ENCODE results near the gene SOX4. TPM values are rescaled to one million over a fixed set of nuclear protein-coding genes. Genes with fewer than 3 reads are reported as not detected.

SOX4 gene
- polyA plus RNA-seq, 3 donors, result 143 to 144 (median 143) TPM

DNA sequence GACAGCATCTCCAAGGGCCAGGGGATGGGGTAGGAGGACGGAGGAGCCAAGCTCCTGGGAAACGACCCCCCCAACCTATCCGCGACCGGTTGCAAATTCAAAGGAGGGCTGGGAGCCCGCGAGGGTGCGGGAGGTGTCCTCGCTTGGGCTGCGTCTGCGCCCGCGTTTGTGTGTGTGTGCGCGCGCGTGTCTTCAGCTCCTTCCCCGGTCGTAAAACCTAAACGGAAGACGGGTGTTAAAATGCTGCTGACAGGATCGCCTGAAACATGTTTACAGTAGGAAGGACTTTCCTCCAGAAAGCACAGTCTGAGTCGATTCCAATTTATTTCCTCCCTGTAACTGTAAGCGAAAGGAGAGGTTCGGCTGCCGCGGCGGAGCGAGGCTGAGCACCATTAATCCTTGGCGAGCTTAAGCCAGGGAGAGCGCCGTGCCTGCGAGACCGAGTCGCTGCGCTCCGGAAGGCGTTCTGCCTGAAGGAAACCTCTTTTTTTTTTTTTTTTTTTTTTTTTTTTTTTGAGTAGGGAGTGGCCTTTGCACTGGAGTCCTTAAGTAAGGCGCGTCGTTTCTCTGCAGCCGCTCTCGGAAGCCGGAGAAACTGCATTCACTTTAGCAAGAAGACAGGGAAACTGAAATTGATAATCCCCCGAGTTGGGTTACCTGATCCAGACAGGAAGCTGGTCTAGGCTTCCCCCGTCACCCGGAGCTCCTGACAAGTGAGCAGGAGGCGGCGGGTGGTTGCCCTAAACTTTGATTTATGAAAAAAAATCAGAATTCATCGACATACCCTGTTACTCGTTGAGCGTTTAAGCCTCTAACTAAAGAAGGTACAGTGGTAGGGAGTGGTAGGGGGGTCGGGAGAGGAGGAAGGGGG lies 4.8 kb upstream of the SOX4 start:
- DNase-seq (ENCODE audit: extremely low read depth in 1 of 11, low read depth in 9 of 11, low spot score in 4 of 11), result peak; percentile 75 to 88 (median 83)

- peak in 10 of 11 donors; percentile 73 to 90 (median 88) for DNase-seq (ENCODE audit: extremely low read depth in 1 of 11, low read depth in 9 of 11, low spot score in 4 of 11)
Measured at GRCh38 chr6:21589352-21590345, 3.9 kb upstream of the SOX4 start.

DNA sequence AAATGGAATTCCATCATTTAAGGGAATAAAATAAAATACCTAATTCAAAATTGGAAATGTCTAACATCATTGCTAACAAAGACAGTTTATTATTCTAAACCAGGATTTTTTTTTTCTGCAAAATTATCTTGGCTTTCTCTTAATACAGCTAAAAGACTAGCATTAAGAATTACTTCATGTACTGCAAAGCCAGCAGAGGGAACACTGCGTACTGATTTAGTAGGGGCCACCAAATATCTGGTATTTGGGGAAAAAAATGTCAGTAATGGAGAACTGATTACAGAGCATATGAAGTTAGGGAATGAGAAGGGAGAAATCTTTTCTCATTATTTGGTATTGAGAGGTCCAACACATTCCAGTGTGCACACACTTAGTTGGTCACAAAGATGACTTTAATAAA lies 3.2 kb upstream of the SOX4 start:
- DNase-seq (ENCODE audit: extremely low read depth in 1 of 11, low read depth in 9 of 11, low spot score in 4 of 11), result no peak

GRCh38 chr6:21591446-21591845 lies 2.1 kb upstream of the SOX4 start:
- DNase-seq (ENCODE audit: extremely low read depth in 1 of 11, low read depth in 9 of 11, low spot score in 4 of 11), result no peak

DNA sequence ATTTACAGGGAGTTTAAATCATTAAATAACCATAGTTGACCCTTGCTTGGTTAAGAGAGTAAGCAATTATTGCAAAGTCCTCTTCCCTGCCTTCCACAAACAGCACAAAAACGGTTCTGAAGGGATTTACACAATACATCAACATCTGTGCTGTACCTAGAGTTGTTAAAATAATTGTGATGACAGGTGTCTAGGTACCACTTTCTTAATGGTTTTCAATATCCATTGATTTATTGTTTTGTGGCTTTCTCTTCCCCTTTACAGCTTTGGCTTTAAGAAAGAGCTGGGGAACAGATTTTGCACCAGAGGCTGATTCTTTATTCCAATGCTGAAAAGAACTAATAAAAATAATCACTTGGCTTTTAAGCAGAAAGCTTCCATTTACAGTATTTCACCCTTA lies 598 bp upstream of the SOX4 start:
- no peak for DNase-seq (ENCODE audit: extremely low read depth in 1 of 11, low read depth in 9 of 11, low spot score in 4 of 11)

DNA sequence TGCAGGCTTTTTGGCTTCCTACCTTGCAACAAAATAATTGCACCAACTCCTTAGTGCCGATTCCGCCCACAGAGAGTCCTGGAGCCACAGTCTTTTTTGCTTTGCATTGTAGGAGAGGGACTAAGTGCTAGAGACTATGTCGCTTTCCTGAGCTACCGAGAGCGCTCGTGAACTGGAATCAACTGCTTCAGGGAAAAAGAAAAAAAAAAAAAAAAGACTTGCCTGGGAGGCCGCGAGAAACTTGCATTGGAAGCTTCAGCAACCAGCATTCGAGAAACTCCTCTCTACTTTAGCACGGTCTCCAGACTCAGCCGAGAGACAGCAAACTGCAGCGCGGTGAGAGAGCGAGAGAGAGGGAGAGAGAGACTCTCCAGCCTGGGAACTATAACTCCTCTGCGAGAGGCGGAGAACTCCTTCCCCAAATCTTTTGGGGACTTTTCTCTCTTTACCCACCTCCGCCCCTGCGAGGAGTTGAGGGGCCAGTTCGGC lies 420 bp downstream of the SOX4 start:
- no peak for DNase-seq (ENCODE audit: extremely low read depth in 1 of 11, low read depth in 9 of 11, low spot score in 4 of 11)

DNA sequence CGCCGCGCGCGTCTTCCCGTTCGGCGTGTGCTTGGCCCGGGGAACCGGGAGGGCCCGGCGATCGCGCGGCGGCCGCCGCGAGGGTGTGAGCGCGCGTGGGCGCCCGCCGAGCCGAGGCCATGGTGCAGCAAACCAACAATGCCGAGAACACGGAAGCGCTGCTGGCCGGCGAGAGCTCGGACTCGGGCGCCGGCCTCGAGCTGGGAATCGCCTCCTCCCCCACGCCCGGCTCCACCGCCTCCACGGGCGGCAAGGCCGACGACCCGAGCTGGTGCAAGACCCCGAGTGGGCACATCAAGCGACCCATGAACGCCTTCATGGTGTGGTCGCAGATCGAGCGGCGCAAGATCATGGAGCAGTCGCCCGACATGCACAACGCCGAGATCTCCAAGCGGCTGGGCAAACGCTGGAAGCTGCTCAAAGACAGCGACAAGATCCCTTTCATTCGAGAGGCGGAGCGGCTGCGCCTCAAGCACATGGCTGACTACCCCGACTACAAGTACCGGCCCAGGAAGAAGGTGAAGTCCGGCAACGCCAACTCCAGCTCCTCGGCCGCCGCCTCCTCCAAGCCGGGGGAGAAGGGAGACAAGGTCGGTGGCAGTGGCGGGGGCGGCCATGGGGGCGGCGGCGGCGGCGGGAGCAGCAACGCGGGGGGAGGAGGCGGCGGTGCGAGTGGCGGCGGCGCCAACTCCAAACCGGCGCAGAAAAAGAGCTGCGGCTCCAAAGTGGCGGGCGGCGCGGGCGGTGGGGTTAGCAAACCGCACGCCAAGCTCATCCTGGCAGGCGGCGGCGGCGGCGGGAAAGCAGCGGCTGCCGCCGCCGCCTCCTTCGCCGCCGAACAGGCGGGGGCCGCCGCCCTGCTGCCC lies 1.1 kb downstream of the SOX4 start:
- DNase-seq (ENCODE audit: extremely low read depth in 1 of 11, low read depth in 9 of 11, low spot score in 4 of 11), result no peak

DNA sequence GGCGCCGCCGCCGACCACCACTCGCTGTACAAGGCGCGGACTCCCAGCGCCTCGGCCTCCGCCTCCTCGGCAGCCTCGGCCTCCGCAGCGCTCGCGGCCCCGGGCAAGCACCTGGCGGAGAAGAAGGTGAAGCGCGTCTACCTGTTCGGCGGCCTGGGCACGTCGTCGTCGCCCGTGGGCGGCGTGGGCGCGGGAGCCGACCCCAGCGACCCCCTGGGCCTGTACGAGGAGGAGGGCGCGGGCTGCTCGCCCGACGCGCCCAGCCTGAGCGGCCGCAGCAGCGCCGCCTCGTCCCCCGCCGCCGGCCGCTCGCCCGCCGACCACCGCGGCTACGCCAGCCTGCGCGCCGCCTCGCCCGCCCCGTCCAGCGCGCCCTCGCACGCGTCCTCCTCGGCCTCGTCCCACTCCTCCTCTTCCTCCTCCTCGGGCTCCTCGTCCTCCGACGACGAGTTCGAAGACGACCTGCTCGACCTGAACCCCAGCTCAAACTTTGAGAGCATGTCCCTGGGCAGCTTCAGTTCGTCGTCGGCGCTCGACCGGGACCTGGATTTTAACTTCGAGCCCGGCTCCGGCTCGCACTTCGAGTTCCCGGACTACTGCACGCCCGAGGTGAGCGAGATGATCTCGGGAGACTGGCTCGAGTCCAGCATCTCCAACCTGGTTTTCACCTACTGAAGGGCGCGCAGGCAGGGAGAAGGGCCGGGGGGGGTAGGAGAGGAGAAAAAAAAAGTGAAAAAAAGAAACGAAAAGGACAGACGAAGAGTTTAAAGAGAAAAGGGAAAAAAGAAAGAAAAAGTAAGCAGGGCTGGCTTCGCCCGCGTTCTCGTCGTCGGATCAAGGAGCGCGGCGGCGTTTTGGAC lies 2.0 kb downstream of the SOX4 start:
- no peak for DNase-seq (ENCODE audit: extremely low read depth in 1 of 11, low read depth in 9 of 11, low spot score in 4 of 11)

- peak in 7 of 11 donors; percentile 60 to 80 (median 75) for DNase-seq (ENCODE audit: extremely low read depth in 1 of 11, low read depth in 9 of 11, low spot score in 4 of 11)
Measured at GRCh38 chr6:21596145-21596948, 2.8 kb downstream of the SOX4 start.

DNA sequence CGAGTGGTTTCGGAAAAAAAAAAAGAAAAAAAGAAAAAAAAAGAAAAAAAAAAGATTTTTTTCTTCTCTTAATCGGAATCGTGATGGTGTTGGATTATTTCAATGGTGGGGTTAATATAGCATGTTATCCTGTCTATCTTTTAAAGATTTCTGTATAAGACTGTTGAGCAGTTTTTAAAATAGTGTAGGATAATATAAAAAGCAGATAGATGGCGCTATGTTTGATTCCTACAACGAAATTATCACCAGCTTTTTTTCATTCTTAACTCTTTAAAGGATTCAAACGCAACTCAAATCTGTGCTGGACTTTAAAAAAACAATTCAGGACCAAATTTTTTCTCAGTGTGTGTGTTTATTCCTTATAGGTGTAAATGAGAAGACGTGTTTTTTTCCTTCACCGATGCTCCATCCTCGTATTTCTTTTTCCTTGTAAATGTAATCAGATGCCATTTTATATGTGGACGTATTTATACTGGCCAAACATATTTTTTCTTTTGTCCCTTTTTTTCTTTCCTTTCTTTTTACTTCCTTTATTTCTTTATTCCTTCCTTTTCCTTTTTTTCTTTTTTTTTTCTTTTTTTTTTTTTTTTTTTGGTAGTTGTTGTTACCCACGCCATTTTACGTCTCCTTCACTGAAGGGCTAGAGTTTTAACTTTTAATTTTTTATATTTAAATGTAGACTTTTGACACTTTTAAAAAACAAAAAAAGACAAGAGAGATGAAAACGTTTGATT lies 3.6 kb downstream of the SOX4 start:
- peak in 2 of 11 donors; percentile 46 to 61 for DNase-seq (ENCODE audit: extremely low read depth in 1 of 11, low read depth in 9 of 11, low spot score in 4 of 11)

DNA sequence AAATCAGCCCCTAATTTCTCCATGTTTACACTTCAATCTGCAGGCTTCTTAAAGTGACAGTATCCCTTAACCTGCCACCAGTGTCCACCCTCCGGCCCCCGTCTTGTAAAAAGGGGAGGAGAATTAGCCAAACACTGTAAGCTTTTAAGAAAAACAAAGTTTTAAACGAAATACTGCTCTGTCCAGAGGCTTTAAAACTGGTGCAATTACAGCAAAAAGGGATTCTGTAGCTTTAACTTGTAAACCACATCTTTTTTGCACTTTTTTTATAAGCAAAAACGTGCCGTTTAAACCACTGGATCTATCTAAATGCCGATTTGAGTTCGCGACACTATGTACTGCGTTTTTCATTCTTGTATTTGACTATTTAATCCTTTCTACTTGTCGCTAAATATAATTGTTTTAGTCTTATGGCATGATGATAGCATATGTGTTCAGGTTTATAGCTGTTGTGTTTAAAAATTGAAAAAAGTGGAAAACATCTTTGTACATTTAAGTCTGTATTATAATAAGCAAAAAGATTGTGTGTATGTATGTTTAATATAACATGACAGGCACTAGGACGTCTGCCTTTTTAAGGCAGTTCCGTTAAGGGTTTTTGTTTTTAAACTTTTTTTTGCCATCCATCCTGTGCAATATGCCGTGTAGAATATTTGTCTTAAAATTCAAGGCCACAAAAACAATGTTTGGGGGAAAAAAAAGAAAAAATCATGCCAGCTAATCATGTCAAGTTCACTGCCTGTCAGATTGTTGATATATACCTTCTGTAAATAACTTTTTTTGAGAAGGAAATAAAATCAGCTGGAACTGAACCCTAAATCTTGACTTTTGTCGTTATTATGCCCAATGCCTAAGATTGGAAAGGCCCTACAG lies 4.5 kb downstream of the SOX4 start:
- DNase-seq (ENCODE audit: extremely low read depth in 1 of 11, low read depth in 9 of 11, low spot score in 4 of 11), result no peak

- no peak for DNase-seq (ENCODE audit: extremely low read depth in 1 of 11, low read depth in 9 of 11, low spot score in 4 of 11)
Measured at GRCh38 chr6:21598674-21599023, 5.1 kb downstream of the SOX4 start.

DNA sequence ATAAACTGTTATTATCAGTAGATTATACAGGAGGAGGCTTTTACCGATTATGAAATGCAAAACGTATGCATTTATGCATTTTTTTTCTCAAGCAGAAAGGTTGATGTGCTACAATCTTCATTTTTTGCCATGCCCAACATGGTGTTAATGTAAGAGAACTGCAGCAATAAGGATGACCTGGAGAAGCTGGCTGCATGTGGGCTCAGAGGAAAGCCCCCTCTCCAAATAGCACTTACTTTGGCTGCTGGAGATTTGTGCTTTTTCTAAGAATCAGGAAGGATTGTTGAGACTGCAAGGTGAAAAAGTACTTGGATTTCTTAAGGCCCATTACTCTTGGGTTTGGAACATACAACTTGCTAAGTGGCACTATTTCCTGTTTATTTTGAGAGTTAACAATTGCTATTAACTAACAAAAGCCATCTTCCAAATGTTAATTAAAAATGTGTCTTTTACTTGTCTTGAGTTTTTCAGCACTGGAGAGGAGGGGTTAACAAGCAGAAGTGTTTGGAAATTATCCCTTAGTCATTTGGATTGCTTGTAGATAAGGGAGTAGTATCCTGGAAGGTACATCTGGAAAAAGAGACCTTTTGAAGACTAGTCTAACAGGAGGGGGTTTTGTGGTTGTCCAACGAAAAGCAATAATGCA lies 5.6 kb downstream of the SOX4 start:
- no peak for DNase-seq (ENCODE audit: extremely low read depth in 1 of 11, low read depth in 9 of 11, low spot score in 4 of 11)

- DNase-seq (ENCODE audit: extremely low read depth in 1 of 11, low read depth in 9 of 11, low spot score in 4 of 11), result no peak
Measured at GRCh38 chr6:21601339-21601923, 7.9 kb downstream of the SOX4 start.

- DNase-seq (ENCODE audit: extremely low read depth in 1 of 11, low read depth in 9 of 11, low spot score in 4 of 11), result no peak
Measured at GRCh38 chr6:21601932-21602390, 8.4 kb downstream of the SOX4 start.
